AG04450 (cell line): ENCODE results near the gene FCAR. TPM values are rescaled to one million over a fixed set of nuclear protein-coding genes. Genes with fewer than 3 reads are reported as not detected.
"Not testable (repeated sequence)": the region's sequence is repeated elsewhere in the genome, so short reads cannot be mapped to it uniquely, and the experiment has no call there.

Source experiments
- CTCF ChIA-PET: fragments of 300-600, 350-600 bp; formaldehyde crosslinking; extraction: SDS; loops from one replicate; lab custom pipeline; 2022; ENCODE audit warnings: antibody characterized with exemption, inconsistent platforms; lab: Charles Lee
- POLR2A ChIA-PET: fragments of 350-600 bp; formaldehyde crosslinking; extraction: SDS; loops from one replicate; lab custom pipeline; 2021; ENCODE audit warnings: antibody characterized with exemption, inconsistent platforms; lab: Yijun Ruan, JAX
- DNase-seq: peaks from one replicate; pipeline ENCODE4 v3.0.0-alpha.2; 2011; ENCODE audit warnings: low read depth, low spot score
- H3K27ac ChIP-seq: one replicate; pipeline ENCODE4 v1.5.1; 2012; ENCODE audit warnings: low read depth, low read length, control low read depth
- H3K27me3 ChIP-seq: one replicate; pipeline ENCODE4 v1.6.0; 2012; ENCODE audit warnings: low read length; ENCODE audit not compliant: control insufficient read depth, insufficient read depth
- H3K4me3 ChIP-seq: 2 replicates; pipeline ENCODE4 v1.5.1; 2011; ENCODE audit warnings: mild to moderate bottlenecking, low read depth, low read length, control low read depth
- H3K9me3 ChIP-seq: 2 replicates; pipeline ENCODE4 v1.5.1; 2012; ENCODE audit warnings: low read length; ENCODE audit not compliant: control insufficient read depth, insufficient read depth
- polyA plus RNA-seq: library from polyadenylated mRNA; depleted of rRNA; stranded (reverse); fragments of >200 nt; gene quantifications from 2 replicates; pipeline ENCODE4 v1.2.3, GENCODE V29; 2011; rRNA removed
- small RNA-seq: library from RNA; depleted of rRNA; stranded (forward); fragments of <200 nt; gene quantifications from one replicate; pipeline ENCODE3, GENCODE V24; 2012; ENCODE audit warnings: low read depth; ENCODE audit not compliant: insufficient read length
- TF ChIP-seq, protein P1 (sequence below): IDR thresholded peaks from 2 replicates; pipeline ENCODE4 v1.5.1; 2011; ENCODE audit warnings: low read depth, low read length, control low read depth, inconsistent platforms

Gene FCAR
- polyA plus RNA-seq, 1 experiment = not detected

- TF ChIP-seq, protein P1, sequence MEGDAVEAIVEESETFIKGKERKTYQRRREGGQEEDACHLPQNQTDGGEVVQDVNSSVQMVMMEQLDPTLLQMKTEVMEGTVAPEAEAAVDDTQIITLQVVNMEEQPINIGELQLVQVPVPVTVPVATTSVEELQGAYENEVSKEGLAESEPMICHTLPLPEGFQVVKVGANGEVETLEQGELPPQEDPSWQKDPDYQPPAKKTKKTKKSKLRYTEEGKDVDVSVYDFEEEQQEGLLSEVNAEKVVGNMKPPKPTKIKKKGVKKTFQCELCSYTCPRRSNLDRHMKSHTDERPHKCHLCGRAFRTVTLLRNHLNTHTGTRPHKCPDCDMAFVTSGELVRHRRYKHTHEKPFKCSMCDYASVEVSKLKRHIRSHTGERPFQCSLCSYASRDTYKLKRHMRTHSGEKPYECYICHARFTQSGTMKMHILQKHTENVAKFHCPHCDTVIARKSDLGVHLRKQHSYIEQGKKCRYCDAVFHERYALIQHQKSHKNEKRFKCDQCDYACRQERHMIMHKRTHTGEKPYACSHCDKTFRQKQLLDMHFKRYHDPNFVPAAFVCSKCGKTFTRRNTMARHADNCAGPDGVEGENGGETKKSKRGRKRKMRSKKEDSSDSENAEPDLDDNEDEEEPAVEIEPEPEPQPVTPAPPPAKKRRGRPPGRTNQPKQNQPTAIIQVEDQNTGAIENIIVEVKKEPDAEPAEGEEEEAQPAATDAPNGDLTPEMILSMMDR = no peak
- POLR2A ChIA-PET = no interaction called here
- CTCF ChIA-PET = no interaction called here
Measured at GRCh38 chr19:54923276-54923675, 49.2 kb downstream of the FCAR start.

GRCh38 chr19:54928299-54928698 is 54.3 kb downstream of the FCAR start:
- H3K27me3 ChIP-seq = no peaks in the 10 kb centered on the region
- peaks cover 74% of the 10 kb centered on the region for H3K9me3 ChIP-seq
- H3K27ac ChIP-seq = no peak overlapping the region
- TF ChIP-seq, protein P1 = no peak
- no peak overlapping the region for H3K4me3 ChIP-seq
- no peak for DNase-seq
- POLR2A ChIA-PET = no interaction called here
- CTCF ChIA-PET = no interaction called here

More at GRCh38 chr19:54923276-54923675, 49.2 kb downstream of the FCAR start:
- Histone ChIP-seq H3K4me3 (no peak overlapping the region), H3K27me3 (no peaks in the 10 kb centered on the region), H3K9me3 (peaks cover 72% of the 10 kb centered on the region), H3K27ac (no peak overlapping the region)
- no peak for DNase-seq

GRCh38 chr19:54937926-54938325 is 63.9 kb downstream of the FCAR start:
- POLR2A ChIA-PET = no interaction called here
- no peak for DNase-seq
- TF ChIP-seq, protein P1 = no peak

GRCh38 chr19:54938906-54939305 is 64.9 kb downstream of the FCAR start:
- TF ChIP-seq, protein P1 = no peak
- ChIA-PET CTCF (no interaction called here), POLR2A (no interaction called here)
- Histone ChIP-seq H3K27me3 (no peaks in the 10 kb centered on the region), H3K4me3 (no peak overlapping the region), H3K27ac (no peak overlapping the region), H3K9me3 (peaks cover 72% of the 10 kb centered on the region)
- no peak for DNase-seq

More at GRCh38 chr19:54937926-54938325, 63.9 kb downstream of the FCAR start:
- H3K27ac ChIP-seq = no peak overlapping the region
- peaks cover 77% of the 10 kb centered on the region for H3K9me3 ChIP-seq
- CTCF ChIA-PET = interaction anchor here (0.6 kb wide), 1 partner anchor 204 kb away, joined by 3 read pairs; no protein-coding TSS in a partner anchor
- no peaks in the 10 kb centered on the region for H3K27me3 ChIP-seq
- H3K4me3 ChIP-seq = no peak overlapping the region

DNA sequence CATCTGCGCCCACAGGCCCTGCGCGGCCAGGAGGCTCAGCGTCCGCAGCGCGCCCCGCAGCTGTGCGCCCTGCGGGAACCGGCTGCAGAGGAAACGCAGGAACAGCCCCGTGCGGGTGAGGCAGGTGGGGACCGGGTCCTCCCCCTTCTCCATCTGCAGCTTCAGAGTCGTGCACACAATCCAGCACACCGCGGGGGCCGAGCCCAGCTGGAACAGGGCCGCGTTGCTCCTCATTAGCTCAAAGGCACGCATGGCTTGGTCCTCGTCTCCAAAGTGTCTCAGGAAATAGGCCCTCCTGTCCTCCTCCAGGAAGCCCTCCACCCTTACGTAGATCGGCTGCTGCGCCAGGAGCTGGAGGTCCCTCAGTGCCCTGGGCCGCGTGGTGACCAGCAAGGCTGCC is 65.5 kb downstream of the FCAR start:
- CTCF ChIA-PET, H3K27me3 ChIP-seq, H3K4me3 ChIP-seq, DNase-seq, H3K27ac ChIP-seq, POLR2A ChIA-PET: not testable (repeated sequence)
- H3K9me3 ChIP-seq = peaks cover 67% of the 10 kb centered on the region

Small RNA genes within 50 kb of the gene (small RNA-seq; reads per million reads assigned to genes)
- 2.4 reads per million for gene RNU6-222P

Other genes starting within 250 kb of the FCAR start
- gene LILRB1, start 243.8 kb upstream of the FCAR start, polyA plus RNA-seq = not detected in 2 replicates
- gene LILRB4, start 211.2 kb upstream of the FCAR start, polyA plus RNA-seq = 0.06 and 0.10 TPM in 2 replicates
- gene KIR3DL3, start 149.8 kb upstream of the FCAR start, polyA plus RNA-seq = not detected in 2 replicates
- gene KIR2DL3, start 135.7 kb upstream of the FCAR start, polyA plus RNA-seq = not detected in 2 replicates
- gene KIR2DL1, start 104.4 kb upstream of the FCAR start, polyA plus RNA-seq = not detected in 2 replicates
- gene KIR2DL4, start 70.6 kb upstream of the FCAR start, polyA plus RNA-seq = not detected in 2 replicates
- gene KIR3DL1, start 57.8 kb upstream of the FCAR start, polyA plus RNA-seq = not detected in 2 replicates
- gene KIR2DS4, start 41.6 kb upstream of the FCAR start, polyA plus RNA-seq = not detected in 2 replicates
- gene KIR3DL2, start 23.8 kb upstream of the FCAR start, polyA plus RNA-seq = not detected in 2 replicates
- not detected in 2 replicates for gene NCR1, start 31.9 kb downstream of the FCAR start, polyA plus RNA-seq
- gene NLRP7, start 73.3 kb downstream of the FCAR start, polyA plus RNA-seq = not detected in 2 replicates
- gene NLRP2, start 92.1 kb downstream of the FCAR start, polyA plus RNA-seq = 0.12 TPM in 1 of 2 replicates, not detected in the other
- 0.11 TPM in 1 of 2 replicates, not detected in the other for gene GP6, start 164.0 kb downstream of the FCAR start, polyA plus RNA-seq
- 3.1 and 4.5 TPM in 2 replicates for gene RDH13, start 188.9 kb downstream of the FCAR start, polyA plus RNA-seq
- gene EPS8L1, start 201.6 kb downstream of the FCAR start, polyA plus RNA-seq = 1.5 and 2.3 TPM in 2 replicates
- 24.2 and 30.0 TPM in 2 replicates for gene PPP1R12C, start 243.4 kb downstream of the FCAR start, polyA plus RNA-seq